AG04449 (cell line): ENCODE results near the gene MRTFA.
"Not testable (repeated sequence)": the region's sequence is repeated elsewhere in the genome, so short reads cannot be mapped to it uniquely, and the experiment has no call there.

ENCODE experiments used
- CTCF ChIA-PET: fragments of 350-600 bp; formaldehyde crosslinking; extraction: SDS; loops from one replicate; lab custom pipeline; 2021; ENCODE audit warnings: antibody characterized with exemption; lab: Yijun Ruan, JAX
- POLR2A ChIA-PET: fragments of 400-600, 350-600 bp; formaldehyde crosslinking; extraction: SDS; loops from one replicate; lab custom pipeline; 2020; ENCODE audit warnings: antibody characterized with exemption, inconsistent platforms; lab: Yijun Ruan, JAX
- DNase-seq: peaks from one replicate; pipeline ENCODE4 v3.0.0-alpha.2; 2010; ENCODE audit warnings: low read depth, low spot score
- H3K4me3 ChIP-seq: 2 replicates; pipeline ENCODE4 v1.5.1; 2011; ENCODE audit warnings: low read depth, mild to moderate bottlenecking, control low read depth, low read length
- TF ChIP-seq, protein P1 (sequence below): IDR thresholded peaks from one replicate; pipeline ENCODE4 v1.5.1; 2011; ENCODE audit warnings: mild to moderate bottlenecking, moderate library complexity, low read length, control low read depth, inconsistent platforms; ENCODE audit not compliant: insufficient read depth; ENCODE audit errors: missing control alignments

Gene MRTFA

DNA sequence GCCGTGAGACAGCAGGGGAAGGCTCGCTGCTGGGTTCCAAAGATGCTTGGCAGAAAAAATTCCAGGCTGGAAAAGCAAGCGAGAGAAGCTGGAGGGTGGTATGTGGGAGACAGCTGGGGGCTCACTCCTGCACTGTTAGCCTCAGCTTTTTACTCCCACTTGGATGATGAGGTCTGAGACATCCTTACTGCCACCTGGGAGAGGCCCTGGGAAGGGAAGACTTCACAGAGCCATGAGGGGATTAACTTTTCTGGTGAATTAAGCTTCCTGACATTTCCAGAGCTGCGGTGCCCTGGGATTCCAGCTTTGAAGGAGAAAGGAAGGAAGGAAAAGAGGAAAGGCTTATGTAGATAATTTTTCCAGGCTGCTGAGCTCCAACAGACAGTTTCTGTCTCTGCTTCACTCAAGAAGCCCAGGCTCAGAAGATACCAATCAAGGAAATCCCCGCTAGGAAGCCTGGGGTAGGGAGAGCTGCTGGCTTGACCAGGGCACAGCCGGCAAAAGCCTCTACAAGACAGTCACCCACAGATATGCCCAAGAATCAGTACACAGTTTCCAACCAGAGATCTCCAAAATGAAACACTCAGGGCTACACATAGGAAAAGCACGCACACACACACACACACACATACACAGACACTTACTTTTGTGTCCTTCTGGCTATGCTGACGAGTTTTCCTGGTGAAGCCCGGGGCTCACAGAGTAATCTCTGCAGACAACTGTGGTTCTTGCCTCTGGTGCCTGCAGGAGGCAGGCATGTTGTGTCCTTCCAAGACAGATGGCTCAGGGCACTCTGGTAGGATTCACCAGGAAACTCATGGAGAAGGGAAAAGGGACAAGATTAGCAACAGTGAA lies 43.7 kb upstream of the MRTFA start:
- ChIA-PET CTCF (interaction anchor here (0.9 to 1.7 kb wide), 6 partner anchors 10 to 243 kb away, joined by 3 to 6 read pairs (median 3); no protein-coding TSS in a partner anchor), POLR2A (interaction anchor here (0.6 kb wide), 2 partner anchors 15 to 31 kb away, joined by 3 read pairs; no protein-coding TSS in a partner anchor)
- peak overlapping the region; percentile 55 for H3K4me3 ChIP-seq
- no peak for DNase-seq
- TF ChIP-seq, protein P1, sequence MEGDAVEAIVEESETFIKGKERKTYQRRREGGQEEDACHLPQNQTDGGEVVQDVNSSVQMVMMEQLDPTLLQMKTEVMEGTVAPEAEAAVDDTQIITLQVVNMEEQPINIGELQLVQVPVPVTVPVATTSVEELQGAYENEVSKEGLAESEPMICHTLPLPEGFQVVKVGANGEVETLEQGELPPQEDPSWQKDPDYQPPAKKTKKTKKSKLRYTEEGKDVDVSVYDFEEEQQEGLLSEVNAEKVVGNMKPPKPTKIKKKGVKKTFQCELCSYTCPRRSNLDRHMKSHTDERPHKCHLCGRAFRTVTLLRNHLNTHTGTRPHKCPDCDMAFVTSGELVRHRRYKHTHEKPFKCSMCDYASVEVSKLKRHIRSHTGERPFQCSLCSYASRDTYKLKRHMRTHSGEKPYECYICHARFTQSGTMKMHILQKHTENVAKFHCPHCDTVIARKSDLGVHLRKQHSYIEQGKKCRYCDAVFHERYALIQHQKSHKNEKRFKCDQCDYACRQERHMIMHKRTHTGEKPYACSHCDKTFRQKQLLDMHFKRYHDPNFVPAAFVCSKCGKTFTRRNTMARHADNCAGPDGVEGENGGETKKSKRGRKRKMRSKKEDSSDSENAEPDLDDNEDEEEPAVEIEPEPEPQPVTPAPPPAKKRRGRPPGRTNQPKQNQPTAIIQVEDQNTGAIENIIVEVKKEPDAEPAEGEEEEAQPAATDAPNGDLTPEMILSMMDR: peak; percentile 15

DNA sequence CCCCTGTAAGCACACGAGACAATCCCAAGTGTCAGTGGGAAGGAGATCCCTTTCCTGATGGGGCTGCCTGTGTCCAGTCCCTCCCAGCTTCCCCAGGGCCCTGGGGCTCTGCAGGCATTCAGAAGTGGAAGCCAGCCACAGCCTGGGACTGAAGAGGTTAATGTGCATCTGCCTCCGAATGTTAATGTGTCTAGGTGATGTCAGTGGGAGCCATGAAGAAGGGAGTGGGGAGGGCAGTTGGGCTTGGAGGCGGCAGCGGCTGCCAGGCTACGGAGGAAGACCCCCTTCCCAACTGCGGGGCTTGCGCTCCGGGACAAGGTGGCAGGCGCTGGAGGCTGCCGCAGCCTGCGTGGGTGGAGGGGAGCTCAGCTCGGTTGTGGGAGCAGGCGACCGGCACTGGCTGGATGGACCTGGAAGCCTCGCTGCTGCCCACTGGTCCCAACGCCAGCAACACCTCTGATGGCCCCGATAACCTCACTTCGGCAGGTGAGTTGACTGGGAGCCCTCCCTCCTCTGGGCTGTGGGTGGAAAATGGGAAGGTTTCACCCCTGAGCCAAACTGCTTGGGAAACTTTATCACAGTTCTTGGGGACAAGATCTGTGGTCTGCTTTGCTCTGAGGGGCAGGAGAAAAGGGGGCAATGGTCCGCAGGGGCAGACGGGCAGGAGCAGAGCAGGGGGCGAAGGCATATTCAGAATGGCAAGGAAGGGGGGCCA lies 42.9 kb upstream of the MRTFA start, which contains the start of gene MCHR1:
TSS of gene MCHR1 (plus strand) at position 236 of the 715 bp plus-strand sequence. CDS start at position 405, 169 bp downstream.
- POLR2A ChIA-PET: interaction anchor here (0.6 kb wide), 1 partner anchor 14 kb away, joined by 3 read pairs; no protein-coding TSS in a partner anchor
- CTCF ChIA-PET: interaction anchor here (0.9 to 1.7 kb wide), 7 partner anchors 10 to 243 kb away, joined by 3 to 6 read pairs (median 3); no protein-coding TSS in a partner anchor
- no peak for DNase-seq
- peak within 1 kb of the TSS; percentile 55 for H3K4me3 ChIP-seq
- TF ChIP-seq, protein P1: no peak

DNA sequence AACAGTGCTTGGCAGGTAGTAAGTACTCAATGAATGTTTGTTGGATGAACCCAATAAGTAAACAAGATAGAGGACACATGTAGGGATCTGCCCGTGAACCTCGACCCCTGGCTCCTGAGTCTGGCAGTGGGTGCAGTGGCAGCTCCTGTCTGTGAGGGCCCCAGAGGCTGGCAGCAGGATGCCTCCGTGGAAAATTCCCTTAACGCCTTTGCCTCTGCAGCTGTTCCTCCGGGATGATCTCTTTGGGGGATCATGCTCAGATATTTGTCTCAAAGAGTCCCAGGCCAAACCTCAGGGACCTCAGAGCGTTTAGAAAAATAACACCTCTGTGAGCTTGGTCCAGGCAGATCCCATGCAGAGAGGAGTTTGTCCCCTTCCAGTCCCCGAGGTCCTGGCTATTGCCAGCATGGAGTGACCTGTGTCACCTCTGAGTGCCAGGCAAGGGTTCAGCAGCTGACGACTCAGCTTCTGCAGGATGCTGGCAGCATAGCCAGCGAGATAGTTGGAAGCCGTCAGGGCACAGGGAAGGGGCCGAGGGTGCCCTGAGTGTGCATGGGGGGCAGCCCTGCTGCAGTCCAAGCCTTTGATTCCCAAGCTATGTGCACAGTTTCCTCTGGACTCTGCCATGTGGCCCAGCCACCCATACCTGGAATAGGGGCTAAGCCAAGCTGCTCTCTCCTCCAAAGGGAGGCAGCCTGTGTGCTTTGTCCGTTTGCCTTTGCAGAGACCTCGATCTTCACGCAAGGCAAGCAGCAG lies 42.2 kb upstream of the MRTFA start:
- peak overlapping the region; percentile 55; the same call in 1 of the 2 replicates for H3K4me3 ChIP-seq
- TF ChIP-seq, protein P1: no peak
- POLR2A ChIA-PET: no interaction called here
- no peak for DNase-seq
- CTCF ChIA-PET: interaction anchor here (0.9 to 1.7 kb wide), 4 partner anchors 13 to 244 kb away, joined by 3 to 6 read pairs (median 4); no protein-coding TSS in a partner anchor

DNA sequence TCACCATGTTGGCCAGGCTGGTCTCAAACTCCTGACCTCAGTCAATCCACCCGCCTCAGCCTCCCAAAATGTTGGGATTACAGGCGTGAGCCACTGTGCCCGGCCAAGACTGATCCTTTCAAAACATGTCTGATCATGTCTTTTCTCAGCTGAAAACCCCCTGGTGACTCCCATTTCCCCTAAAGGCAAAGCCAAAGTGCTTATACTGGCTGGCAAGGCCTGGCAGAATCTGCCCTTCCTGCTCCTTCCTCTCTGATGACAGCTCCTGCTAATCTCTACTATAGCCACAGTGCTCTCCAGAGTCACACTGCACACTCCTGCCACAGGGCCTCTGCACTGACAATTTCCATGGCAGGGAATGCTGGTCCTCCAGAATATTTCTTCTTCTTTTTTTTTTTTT lies 40.1 kb upstream of the MRTFA start:
- TF ChIP-seq, protein P1: no peak
- POLR2A ChIA-PET: no interaction called here
- CTCF ChIA-PET: interaction anchor here (1.0 to 1.4 kb wide), 2 partner anchors 13 to 222 kb away, joined by 3 to 5 read pairs; no protein-coding TSS in a partner anchor
- H3K4me3 ChIP-seq: no peak overlapping the region
- DNase-seq: no peak

DNA sequence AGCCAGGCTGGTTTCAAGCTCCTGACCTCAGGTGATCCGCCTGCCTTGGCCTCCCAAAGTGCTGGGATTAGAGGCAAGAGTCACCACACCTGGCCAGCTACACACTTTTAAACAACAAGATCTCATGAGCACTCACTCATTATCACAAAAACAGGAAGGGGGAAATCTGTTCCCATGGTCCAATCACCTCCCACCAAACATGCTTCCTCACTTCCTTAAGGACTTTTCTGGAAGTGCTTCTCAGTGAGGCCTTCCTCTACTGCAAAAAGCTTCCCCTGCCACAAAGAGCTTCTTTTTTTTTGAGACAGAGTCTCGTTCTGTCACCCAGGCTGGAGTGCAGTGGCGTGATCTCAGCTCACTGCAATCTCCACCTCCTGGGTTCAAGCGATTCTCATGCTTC lies 39.6 kb upstream of the MRTFA start:
- H3K4me3 ChIP-seq, DNase-seq, POLR2A ChIA-PET: not testable (repeated sequence)
- CTCF ChIA-PET: interaction anchor here (1.0 to 1.4 kb wide), 3 partner anchors 12 to 239 kb away, joined by 3 to 5 read pairs (median 3); no protein-coding TSS in a partner anchor

DNA sequence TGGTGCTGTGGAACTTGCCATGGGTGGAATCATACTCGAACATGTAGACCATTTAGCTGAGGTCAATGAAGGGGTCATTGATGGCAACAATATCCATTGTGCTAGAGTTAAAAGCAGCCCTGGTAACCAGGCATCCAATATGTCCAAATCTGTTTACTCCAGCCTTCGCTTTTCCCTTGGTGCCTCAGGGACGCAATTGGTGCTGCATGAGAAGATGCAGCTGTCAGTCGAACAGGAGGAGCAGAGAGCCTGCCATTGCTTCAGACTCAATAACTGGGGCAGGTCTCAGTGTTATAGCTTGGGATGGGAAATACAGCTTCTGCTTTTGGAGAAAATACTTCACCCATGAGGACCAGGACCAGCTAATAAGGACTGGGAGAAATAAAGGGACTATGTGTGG lies 37.8 kb upstream of the MRTFA start:
- no peak overlapping the region for H3K4me3 ChIP-seq
- DNase-seq: no peak
- ChIA-PET POLR2A (no interaction called here), CTCF (interaction anchor here (0.6 to 1.5 kb wide), 2 partner anchors 28 to 422 kb away, joined by 3 to 4 read pairs; no protein-coding TSS in a partner anchor)
- TF ChIP-seq, protein P1: no peak
